Activated naive CD4-positive, alpha-beta T cell treated with anti-CD3 and anti-CD28 coated beads for 36 hours (primary cell): ENCODE results near the gene CCSER2. TPM values are rescaled to one million over a fixed set of nuclear protein-coding genes. Genes with fewer than 3 reads are reported as not detected.
"Not testable (repeated sequence)": the region's sequence is repeated elsewhere in the genome, so short reads cannot be mapped to it uniquely, and the experiment has no call there.

Experiments used
- CTCF ChIA-PET: fragments of 350-600 bp; sonication (Branson Sonifier 250); formaldehyde crosslinking; loops from one replicate; lab custom pipeline; 2021; ENCODE audit warnings: antibody characterized with exemption; lab: Charles Lee
- DNase-seq: peaks from one replicate; pipeline ENCODE4 v3.0.0-alpha.2; 2020
- H3K27ac Mint-ChIP-seq: one replicate; pipeline ENCODE4 v1.8.0; 2021; ENCODE audit warnings: mild to moderate bottlenecking, mixed read lengths
- H3K27me3 Mint-ChIP-seq: one replicate; pipeline ENCODE4 v1.8.0; 2021; ENCODE audit warnings: low read depth, mixed read lengths
- H3K36me3 Mint-ChIP-seq: one replicate; pipeline ENCODE4 v1.8.0; 2021; ENCODE audit warnings: low read depth, mixed read lengths
- H3K4me1 Mint-ChIP-seq: one replicate; pipeline ENCODE4 v1.8.0; 2021; ENCODE audit warnings: low read depth, mixed read lengths
- H3K4me3 Mint-ChIP-seq: one replicate; pipeline ENCODE4 v1.8.0; 2021; ENCODE audit warnings: mild to moderate bottlenecking, moderate library complexity, mixed read lengths
- H3K9me3 Mint-ChIP-seq: one replicate; pipeline ENCODE4 v1.8.0; 2021; ENCODE audit warnings: mixed read lengths
- intact Hi-C: fragments of 100-400 bp; cut with micrococcal nuclease; formaldehyde crosslinking; loops from one replicate; pipeline ENCODE4 v1.15.1; 2023
- total RNA-seq, 2 experiments: library from RNA; stranded (reverse); gene quantifications; one replicate each; pipeline ENCODE4 v1.2.3, GENCODE V29; 2021

The CCSER2 gene
- total RNA-seq, 2 experiments from 2014 or later = 78.0 to 81.8 TPM

DNA sequence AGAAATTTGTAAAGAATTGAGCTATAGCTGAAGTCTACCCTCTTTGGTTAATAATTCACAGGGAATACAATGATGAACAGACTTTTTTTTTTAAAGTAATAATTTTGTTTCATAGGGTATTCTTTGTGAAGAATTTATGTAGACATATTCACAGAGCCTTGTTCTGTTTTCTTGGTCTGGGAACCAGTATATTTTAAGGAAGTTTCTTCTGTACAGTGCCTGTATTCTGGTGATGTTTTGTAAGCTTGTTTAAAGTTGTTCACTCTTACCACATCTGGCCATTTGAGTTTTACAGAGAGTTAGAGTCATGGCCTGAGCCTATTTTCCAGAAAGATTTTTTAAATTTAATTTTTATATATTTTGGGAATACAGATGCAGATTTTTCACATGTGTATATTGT, 70.3 kb downstream of the CCSER2 start:
- peaks cover 26% of the 10 kb centered on the region for H3K4me1 Mint-ChIP-seq
- CTCF ChIA-PET = interaction anchor here (0.7 to 1.2 kb wide), 3 partner anchors 32 to 405 kb away, joined by 3 read pairs; no protein-coding TSS in a partner anchor
- peaks cover 28% of the 10 kb centered on the region for H3K36me3 Mint-ChIP-seq
- H3K4me3 Mint-ChIP-seq = no peak overlapping the region
- peaks cover 7% of the 10 kb centered on the region for H3K9me3 Mint-ChIP-seq
- H3K27ac Mint-ChIP-seq = no peak overlapping the region
- no peak for DNase-seq
- H3K27me3 Mint-ChIP-seq = no peaks in the 10 kb centered on the region
- intact Hi-C loops = no loop called here

GRCh38 chr10:84401854-84402611, 73.6 kb downstream of the CCSER2 start:
- H3K9me3 Mint-ChIP-seq = peaks cover 7% of the 10 kb centered on the region
- no peaks in the 10 kb centered on the region for H3K27me3 Mint-ChIP-seq
- peaks cover 39% of the 10 kb centered on the region for H3K4me1 Mint-ChIP-seq
- no peak overlapping the region for H3K4me3 Mint-ChIP-seq
- peaks cover 31% of the 10 kb centered on the region for H3K36me3 Mint-ChIP-seq
- H3K27ac Mint-ChIP-seq = no peak overlapping the region
- CTCF ChIA-PET = interaction anchor here (1.4 kb wide), 1 partner anchor 135 kb away, joined by 5 read pairs; no protein-coding TSS in a partner anchor
- intact Hi-C loops = no loop called here
- DNase-seq = no peak

GRCh38 chr10:84404783-84405182, 76.4 kb downstream of the CCSER2 start:
- no peaks in the 10 kb centered on the region for H3K27me3 Mint-ChIP-seq
- no peak for DNase-seq
- H3K4me1 Mint-ChIP-seq = peaks cover 33% of the 10 kb centered on the region
- CTCF ChIA-PET = interaction anchor here (0.6 kb wide), 1 partner anchor 8 kb away, joined by 4 read pairs; no protein-coding TSS in a partner anchor
- no peak overlapping the region for H3K4me3 Mint-ChIP-seq
- H3K36me3 Mint-ChIP-seq = peaks cover 25% of the 10 kb centered on the region
- peaks cover 2% of the 10 kb centered on the region for H3K9me3 Mint-ChIP-seq
- H3K27ac Mint-ChIP-seq = no peak overlapping the region
- intact Hi-C loops = no loop called here

DNA sequence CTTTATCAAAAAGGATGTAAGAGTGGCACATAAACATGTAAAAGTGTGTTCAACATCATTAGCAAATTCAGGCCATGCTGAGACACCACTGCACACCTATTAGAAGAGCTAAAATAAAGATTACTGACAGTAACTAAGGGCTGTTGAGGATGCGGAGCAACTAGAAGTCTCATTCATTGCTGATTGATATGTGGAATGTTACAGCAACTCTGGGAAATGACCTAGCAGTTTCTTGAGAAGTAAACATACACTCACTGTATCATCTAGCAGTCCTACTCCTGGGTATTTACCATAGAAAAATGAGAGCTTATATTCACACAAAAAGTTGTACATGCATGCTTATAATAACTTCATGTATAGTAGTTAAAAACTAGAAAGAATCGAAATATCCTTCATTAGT, 77.3 kb downstream of the CCSER2 start:
- Mint-ChIP-seq H3K36me3 (peaks cover 27% of the 10 kb centered on the region), H3K27ac (no peak overlapping the region)
- intact Hi-C loops = no loop called here

DNA sequence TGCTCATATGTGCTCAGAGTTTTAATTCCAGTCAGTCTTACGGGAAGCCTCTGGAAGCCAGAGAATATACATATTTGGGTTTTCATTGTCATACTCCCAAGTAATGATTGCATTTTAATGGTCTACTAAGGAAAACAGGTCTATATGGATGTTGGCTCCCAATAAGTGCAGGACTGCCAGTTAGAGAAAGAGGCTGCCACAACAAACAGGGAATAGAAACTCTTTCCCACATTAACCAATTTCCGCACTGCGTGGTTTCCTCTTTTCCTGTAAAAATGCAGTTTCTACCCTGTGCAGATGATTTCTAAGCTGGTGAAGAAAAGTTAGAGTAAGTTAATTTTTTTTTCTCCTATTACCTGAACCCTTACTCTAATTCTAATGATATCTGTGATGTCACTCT, 78.2 kb downstream of the CCSER2 start:
- Mint-ChIP-seq H3K9me3 (peaks cover 15% of the 10 kb centered on the region), H3K4me1 (peaks cover 35% of the 10 kb centered on the region), H3K27me3 (no peaks in the 10 kb centered on the region), H3K4me3 (no peak overlapping the region), H3K36me3 (peaks cover 29% of the 10 kb centered on the region), H3K27ac (no peak overlapping the region)
- no peak for DNase-seq
- intact Hi-C loops = no loop called here
- CTCF ChIA-PET = no interaction called here

More for the DNA sequence above, 77.3 kb downstream of the CCSER2 start:
- CTCF ChIA-PET = no interaction called here
- DNase-seq = no peak
- no peak overlapping the region for H3K4me3 Mint-ChIP-seq
- no peaks in the 10 kb centered on the region for H3K27me3 Mint-ChIP-seq
- peaks cover 8% of the 10 kb centered on the region for H3K9me3 Mint-ChIP-seq
- peaks cover 38% of the 10 kb centered on the region for H3K4me1 Mint-ChIP-seq

GRCh38 chr10:84407388-84408049, 79.1 kb downstream of the CCSER2 start:
- CTCF ChIA-PET = no interaction called here
- no peak overlapping the region for H3K4me3 Mint-ChIP-seq
- peaks cover 24% of the 10 kb centered on the region for H3K9me3 Mint-ChIP-seq
- H3K27ac Mint-ChIP-seq = no peak overlapping the region
- H3K36me3 Mint-ChIP-seq = peaks cover 38% of the 10 kb centered on the region
- no peak for DNase-seq
- H3K4me1 Mint-ChIP-seq = peaks cover 35% of the 10 kb centered on the region
- intact Hi-C loops = no loop called here
- H3K27me3 Mint-ChIP-seq = no peaks in the 10 kb centered on the region

- Mint-ChIP-seq H3K9me3 (peaks cover 42% of the 10 kb centered on the region), H3K36me3 (peaks cover 78% of the 10 kb centered on the region), H3K27me3 (no peaks in the 10 kb centered on the region), H3K4me3 (no peak overlapping the region), H3K4me1 (peaks cover 26% of the 10 kb centered on the region), H3K27ac (no peak overlapping the region)
- DNase-seq = no peak
- intact Hi-C loops = no loop called here
- CTCF ChIA-PET = interaction anchor here (0.6 kb wide), 1 partner anchor 8 kb away, joined by 4 read pairs; no protein-coding TSS in a partner anchor
These were observed 84.1 kb downstream of the CCSER2 start for GRCh38 chr10:84412482-84412881.

DNA sequence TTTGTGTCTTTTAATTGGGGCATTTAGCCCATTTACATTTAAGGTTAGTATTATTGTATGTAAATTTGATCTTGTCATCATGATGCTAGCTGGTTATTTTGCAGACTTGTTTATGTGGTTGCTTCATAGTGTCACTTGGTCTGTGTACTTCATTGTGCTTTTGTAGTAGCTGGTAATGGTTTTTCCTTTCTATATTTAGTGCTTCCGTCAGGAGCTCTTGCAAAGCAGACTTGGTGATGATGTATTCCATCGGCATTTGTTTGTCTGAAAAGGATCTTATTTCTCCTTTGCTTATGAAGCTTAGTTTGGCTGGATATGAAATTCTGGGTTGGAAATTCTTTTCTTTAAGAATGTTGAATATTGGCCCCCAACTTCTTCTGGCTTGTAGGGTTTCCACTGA, 85.7 kb downstream of the CCSER2 start:
- DNase-seq, intact Hi-C loops, H3K27ac Mint-ChIP-seq, H3K4me3 Mint-ChIP-seq, H3K27me3 Mint-ChIP-seq: not testable (repeated sequence)
- Mint-ChIP-seq H3K4me1 (peaks cover 26% of the 10 kb centered on the region), H3K9me3 (peaks cover 41% of the 10 kb centered on the region), H3K36me3 (peaks cover 86% of the 10 kb centered on the region)
- CTCF ChIA-PET = interaction anchor here (0.6 to 1.4 kb wide), 2 partner anchors 16 to 111 kb away, joined by 5 read pairs; no protein-coding TSS in a partner anchor

- DNase-seq = no peak
- H3K4me3 Mint-ChIP-seq = no peak overlapping the region
- peaks cover 20% of the 10 kb centered on the region for H3K4me1 Mint-ChIP-seq
- CTCF ChIA-PET = interaction anchor here (0.6 to 1.8 kb wide), 2 partner anchors 14 to 56 kb away, joined by 3 to 4 read pairs; no protein-coding TSS in a partner anchor
- H3K9me3 Mint-ChIP-seq = peaks cover 47% of the 10 kb centered on the region
- no peaks in the 10 kb centered on the region for H3K27me3 Mint-ChIP-seq
- no peak overlapping the region for H3K27ac Mint-ChIP-seq
- intact Hi-C loops = no loop called here
- H3K36me3 Mint-ChIP-seq = peaks cover 90% of the 10 kb centered on the region
These were observed 87.3 kb downstream of the CCSER2 start for GRCh38 chr10:84415539-84416244.

DNA sequence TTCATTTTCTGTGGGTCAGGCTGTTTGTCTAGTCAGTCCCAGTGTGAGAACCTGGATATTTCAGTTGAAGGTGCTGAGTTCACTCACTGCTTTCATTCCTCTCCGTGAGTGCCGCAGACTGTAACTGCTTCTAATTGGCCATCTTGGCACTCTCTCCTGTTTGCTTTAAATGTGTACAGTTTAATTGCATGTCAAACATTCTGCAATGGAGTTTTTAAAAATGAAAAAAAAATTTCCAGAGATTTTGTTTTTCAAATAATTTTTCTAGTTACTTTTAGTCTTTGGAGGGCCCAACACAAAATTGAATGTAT, 87.8 kb downstream of the CCSER2 start:
- intact Hi-C loops = no loop called here
- CTCF ChIA-PET = interaction anchor here (1.8 kb wide), 1 partner anchor 14 kb away, joined by 4 read pairs; no protein-coding TSS in a partner anchor

DNA sequence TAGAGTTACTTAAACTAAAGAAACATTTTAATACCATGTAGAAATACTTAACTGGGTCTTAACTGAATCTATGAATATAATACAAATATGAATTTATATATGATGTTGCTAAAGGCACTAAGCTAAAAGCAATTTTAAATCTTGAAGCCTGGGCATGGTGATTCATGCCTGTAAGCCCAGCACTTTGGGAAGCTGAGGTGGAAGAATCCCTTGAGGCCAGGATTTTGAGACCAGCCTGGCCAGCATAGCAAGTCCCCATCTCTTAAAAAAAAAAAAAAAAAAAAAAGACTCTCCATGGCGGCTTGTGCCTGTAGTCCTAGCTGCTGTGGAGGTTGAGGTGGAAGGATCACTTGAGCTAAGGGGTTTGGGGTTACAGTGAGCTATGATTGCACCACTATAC, 95.3 kb downstream of the CCSER2 start:
- CTCF ChIA-PET = no interaction called here
- no peak overlapping the region for H3K27ac Mint-ChIP-seq
- H3K9me3 Mint-ChIP-seq = peaks cover 27% of the 10 kb centered on the region
- intact Hi-C loops = loop anchor here (2.0 kb wide), 2 partner anchors 71 to 157 kb away; no protein-coding TSS in a partner anchor
- no peak overlapping the region for H3K4me3 Mint-ChIP-seq
- DNase-seq = no peak
- H3K36me3 Mint-ChIP-seq = peaks cover 49% of the 10 kb centered on the region
- peaks cover 41% of the 10 kb centered on the region for H3K4me1 Mint-ChIP-seq
- no peaks in the 10 kb centered on the region for H3K27me3 Mint-ChIP-seq

More for the DNA sequence above, 87.8 kb downstream of the CCSER2 start:
- peaks cover 91% of the 10 kb centered on the region for H3K36me3 Mint-ChIP-seq
- H3K4me3 Mint-ChIP-seq = no peak overlapping the region
- H3K4me1 Mint-ChIP-seq = peaks cover 23% of the 10 kb centered on the region
- H3K9me3 Mint-ChIP-seq = peaks cover 48% of the 10 kb centered on the region
- DNase-seq = no peak
- no peaks in the 10 kb centered on the region for H3K27me3 Mint-ChIP-seq
- H3K27ac Mint-ChIP-seq = no peak overlapping the region

DNA sequence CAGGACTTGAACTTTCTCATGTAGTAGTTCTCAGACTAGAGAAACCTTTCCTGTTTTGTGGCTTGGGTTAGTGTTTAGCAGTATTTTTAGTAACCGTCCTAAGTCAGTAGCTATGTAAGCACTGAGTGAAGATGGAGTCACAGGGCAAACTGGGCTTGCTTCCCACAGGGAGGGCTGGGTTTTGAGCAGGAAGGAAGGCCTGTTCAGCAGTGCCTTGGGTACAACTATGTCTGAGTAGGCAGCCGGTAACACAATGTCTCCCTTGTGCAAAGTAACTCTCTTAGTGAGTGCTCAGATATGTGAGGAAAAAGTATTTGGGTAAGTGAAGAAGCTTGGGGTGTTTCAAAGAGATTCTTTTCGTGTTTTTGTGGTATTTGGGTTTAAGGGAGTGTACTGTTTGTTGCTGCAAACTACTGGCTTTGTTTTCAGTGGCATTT, 96.4 kb downstream of the CCSER2 start:
- intact Hi-C loops = loop anchor here (2.0 kb wide), 2 partner anchors 72 to 158 kb away; no protein-coding TSS in a partner anchor

More for the DNA sequence above, 96.4 kb downstream of the CCSER2 start:
- H3K9me3 Mint-ChIP-seq = peaks cover 21% of the 10 kb centered on the region
- H3K27me3 Mint-ChIP-seq = no peaks in the 10 kb centered on the region
- H3K4me1 Mint-ChIP-seq = peaks cover 43% of the 10 kb centered on the region
- peak overlapping the region; percentile 68 for H3K27ac Mint-ChIP-seq
- H3K4me3 Mint-ChIP-seq = peak overlapping the region; percentile 7
- H3K36me3 Mint-ChIP-seq = peaks cover 41% of the 10 kb centered on the region
- CTCF ChIA-PET = interaction anchor here (0.6 to 2.5 kb wide), 3 partner anchors 21 to 1676 kb away, joined by 3 to 7 read pairs (median 4); no protein-coding TSS in a partner anchor
- peak; percentile 52 for DNase-seq
